Left ventricle myocardium inferior (tissue), 1 donor: Measurements from ENCODE around the gene GPRC5C. TPM values are rescaled to one million over a fixed set of nuclear protein-coding genes. Genes with fewer than 3 reads are reported as not detected.

Source experiments
- DNase-seq: peaks from one replicate; pipeline ENCODE4 v3.0.0-alpha.2; 2020
- H3K27ac ChIP-seq: fragments of 200-600 bp; replicated peaks from 2 replicates; pipeline ENCODE4 v1.8.0; 2021
- H3K27me3 ChIP-seq: fragments of 200-600 bp; 2 replicates; pipeline ENCODE4 v1.8.0; 2021; ENCODE audit warnings: low read depth
- H3K36me3 ChIP-seq: fragments of 200-600 bp; 2 replicates; pipeline ENCODE4 v1.8.0; 2021
- H3K4me1 ChIP-seq: fragments of 200-600 bp; 2 replicates; pipeline ENCODE4 v1.8.0; 2021
- H3K4me3 ChIP-seq: fragments of 200-600 bp; 2 replicates; pipeline ENCODE4 v1.8.0; 2021; ENCODE audit warnings: mild to moderate bottlenecking, moderate library complexity
- H3K9me3 ChIP-seq: fragments of 200-600 bp; replicated peaks from 2 replicates; pipeline ENCODE4 v1.8.0; 2021
- CTCF ChIP-seq: fragments of 200-600 bp; IDR thresholded peaks from 2 replicates; pipeline ENCODE4 v1.8.0; 2021; ENCODE audit warnings: antibody characterized with exemption, mild to moderate bottlenecking, borderline replicate concordance
- intact Hi-C: fragments of 100-400 bp; cut with micrococcal nuclease; formaldehyde crosslinking; loops from one replicate; pipeline ENCODE4 v1.11.0; 2022
- total RNA-seq: library from RNA; stranded (reverse); fragmentation: NEBNext Ultra II Directional; extraction: Animal tissue kit (Norgen Biotek cat#: 25700); gene quantifications from one replicate; pipeline ENCODE4 v1.2.1, GENCODE V29; 2021
- donor health status: DM: no; HTN: yes; CAD: no; lungs with severe emphysema.

Gene GPRC5C
- total RNA-seq, 1 donor from 2014 or later: 32.0 TPM

- Histone ChIP-seq H3K27me3 (peaks cover 31% of the 10 kb centered on the region), H3K9me3 (no peaks in the 10 kb centered on the region), H3K36me3 (no peaks in the 10 kb centered on the region), H3K27ac (no peak overlapping the region), H3K4me3 (no peak overlapping the region), H3K4me1 (peaks cover 24% of the 10 kb centered on the region)
- TF ChIP-seq CTCF: no peak
- no peak for DNase-seq
- intact Hi-C loops: no loop called here
Observed at GRCh38 chr17:74459622-74460021, 27.7 kb downstream of the GPRC5C start.

GRCh38 chr17:74460241-74460640, 28.4 kb downstream of the GPRC5C start:
- H3K9me3 ChIP-seq: no peaks in the 10 kb centered on the region
- H3K27me3 ChIP-seq: peaks cover 31% of the 10 kb centered on the region
- no peak for DNase-seq
- no peaks in the 10 kb centered on the region for H3K36me3 ChIP-seq
- no peak for TF ChIP-seq CTCF
- intact Hi-C loops: no loop called here
- H3K27ac ChIP-seq: no peak overlapping the region
- H3K4me3 ChIP-seq: no peak overlapping the region
- H3K4me1 ChIP-seq: peaks cover 18% of the 10 kb centered on the region

DNA sequence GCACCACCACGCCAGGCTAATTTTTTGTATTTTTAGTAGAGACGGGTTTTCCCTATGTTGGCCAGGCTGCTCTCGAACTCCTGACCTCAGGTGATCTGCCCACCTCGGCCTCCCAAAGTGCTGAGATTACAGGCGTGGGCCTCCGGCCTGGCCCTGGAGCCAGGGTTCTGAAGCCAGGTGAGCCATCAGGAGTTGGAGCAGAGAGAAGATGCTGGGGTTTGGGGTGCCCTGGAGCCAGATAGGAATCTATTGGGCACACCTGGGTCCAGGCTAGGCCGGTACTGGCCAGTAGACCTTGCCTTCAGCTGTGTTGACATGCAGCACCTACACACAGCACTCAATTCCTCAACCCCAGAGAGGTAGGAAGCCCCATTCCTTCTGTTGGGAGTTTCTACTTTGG, 29.1 kb downstream of the GPRC5C start:
- Histone ChIP-seq H3K36me3 (no peaks in the 10 kb centered on the region), H3K9me3 (no peaks in the 10 kb centered on the region)

GRCh38 chr17:74461611-74462010, 29.7 kb downstream of the GPRC5C start:
- Histone ChIP-seq H3K36me3 (no peaks in the 10 kb centered on the region), H3K9me3 (no peaks in the 10 kb centered on the region), H3K27me3 (peaks cover 41% of the 10 kb centered on the region), H3K27ac (no peak overlapping the region), H3K4me1 (peaks cover 17% of the 10 kb centered on the region), H3K4me3 (no peak overlapping the region)
- DNase-seq: no peak
- no peak for TF ChIP-seq CTCF
- intact Hi-C loops: no loop called here

More for the DNA sequence above, 29.1 kb downstream of the GPRC5C start:
- Histone ChIP-seq H3K27ac (no peak overlapping the region), H3K4me3 (no peak overlapping the region), H3K4me1 (peaks cover 11% of the 10 kb centered on the region), H3K27me3 (peaks cover 35% of the 10 kb centered on the region)
- DNase-seq: no peak
- no peak for TF ChIP-seq CTCF
- intact Hi-C loops: no loop called here

DNA sequence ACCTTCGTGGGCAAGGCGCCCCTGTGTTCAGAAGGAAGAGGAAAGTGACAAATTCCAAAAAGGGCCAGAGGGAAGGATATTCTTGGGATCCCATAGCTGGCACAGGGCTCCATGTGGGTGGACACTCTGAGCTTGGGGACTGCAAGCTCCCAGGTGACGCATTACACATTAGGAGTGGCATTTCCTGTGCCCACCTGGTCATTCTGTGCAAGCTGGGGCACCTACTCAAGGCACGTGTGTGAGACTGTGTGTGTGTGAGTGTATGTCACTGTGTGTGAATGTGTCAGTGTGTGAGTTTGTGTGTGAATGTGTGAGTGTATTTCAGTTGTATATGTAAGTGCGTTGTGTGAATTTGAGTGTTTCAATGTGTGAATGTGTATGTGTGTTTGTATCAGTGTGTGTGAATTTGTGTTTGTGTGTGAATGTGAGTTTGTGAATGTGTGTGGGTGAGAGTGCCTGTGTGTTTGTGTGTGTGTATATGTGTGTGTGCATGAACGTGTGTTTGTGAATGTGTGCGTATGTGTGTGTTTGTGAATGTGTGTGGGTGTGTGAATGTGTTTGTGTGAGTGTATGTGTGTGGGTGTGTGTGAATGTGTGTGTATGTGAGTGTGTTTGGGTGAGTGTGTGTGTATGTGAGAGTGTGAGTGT, 33.0 kb downstream of the GPRC5C start:
- no peak overlapping the region for H3K4me3 ChIP-seq
- TF ChIP-seq CTCF: no peak
- peaks cover 9% of the 10 kb centered on the region for H3K4me1 ChIP-seq
- no peak for DNase-seq
- no peaks in the 10 kb centered on the region for H3K9me3 ChIP-seq
- no peaks in the 10 kb centered on the region for H3K36me3 ChIP-seq
- peaks cover 58% of the 10 kb centered on the region for H3K27me3 ChIP-seq
- intact Hi-C loops: no loop called here
- H3K27ac ChIP-seq: no peak overlapping the region
